ENCODE results near the gene CXCL12.

The CXCL12 gene

GRCh38 chr10:44385026-44385695, at the start of gene CXCL12:
TSS of gene CXCL12 (minus strand) at chr10:44385097. CDS start at chr10:44385005, 92 bp downstream.
- no peak for TF ChIP-seq ZNF274 (IDR thresholded peaks at IDR 0.05; ENCODE audit: low read depth, low read length)
- no peak within 1 kb of the TSS for H3K4me3 ChIP-seq (ENCODE audit: low read length)

DNA sequence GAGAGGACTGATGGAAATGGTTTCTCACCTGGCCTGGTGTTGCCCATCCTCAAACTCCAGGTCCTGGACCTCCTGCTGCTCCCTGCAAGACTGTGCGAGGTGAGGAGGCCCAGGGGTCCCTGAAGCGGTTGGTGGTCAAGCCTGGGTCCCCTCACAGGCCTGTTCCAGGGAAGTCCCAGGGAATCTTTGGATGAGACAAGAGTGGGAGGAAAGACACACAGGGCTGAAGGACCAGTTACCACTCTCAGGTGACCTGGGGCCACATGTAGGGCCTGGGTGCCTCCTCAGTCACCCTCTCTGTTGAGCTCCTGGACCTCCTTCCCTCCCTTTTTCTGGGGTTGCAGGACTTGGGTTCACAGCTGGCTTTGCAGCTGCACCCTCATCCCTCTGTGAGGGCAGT, 42.6 kb upstream of the CXCL12 start:
- no peak overlapping the region for H3K4me3 ChIP-seq (ENCODE audit: low read length)
- TF ChIP-seq ZNF274 (IDR thresholded peaks at IDR 0.05; ENCODE audit: low read depth, low read length) = no peak

DNA sequence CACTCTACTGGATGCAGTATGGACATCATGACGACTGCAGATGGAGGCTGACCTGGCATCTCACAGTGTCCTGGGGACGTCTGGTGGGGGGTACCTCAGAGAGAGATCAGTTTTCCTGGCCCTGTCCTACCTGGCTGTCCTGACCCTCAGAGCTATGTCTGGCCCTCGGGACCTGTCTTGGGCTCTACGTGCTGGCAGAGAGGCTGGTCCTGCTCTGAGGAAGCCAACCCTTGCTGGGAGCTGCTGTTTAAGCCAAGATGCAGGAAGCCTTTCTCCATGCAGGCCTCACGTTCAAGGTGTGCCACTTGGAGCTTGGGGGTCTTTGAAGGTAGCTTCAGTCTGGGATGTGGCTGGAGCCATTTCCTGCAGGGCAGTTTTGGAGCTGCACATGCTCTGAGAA, 42.1 kb upstream of the CXCL12 start:
- no peak overlapping the region for H3K4me3 ChIP-seq (ENCODE audit: low read length)
- no peak for TF ChIP-seq ZNF274 (IDR thresholded peaks at IDR 0.05; ENCODE audit: low read depth, low read length)

DNA sequence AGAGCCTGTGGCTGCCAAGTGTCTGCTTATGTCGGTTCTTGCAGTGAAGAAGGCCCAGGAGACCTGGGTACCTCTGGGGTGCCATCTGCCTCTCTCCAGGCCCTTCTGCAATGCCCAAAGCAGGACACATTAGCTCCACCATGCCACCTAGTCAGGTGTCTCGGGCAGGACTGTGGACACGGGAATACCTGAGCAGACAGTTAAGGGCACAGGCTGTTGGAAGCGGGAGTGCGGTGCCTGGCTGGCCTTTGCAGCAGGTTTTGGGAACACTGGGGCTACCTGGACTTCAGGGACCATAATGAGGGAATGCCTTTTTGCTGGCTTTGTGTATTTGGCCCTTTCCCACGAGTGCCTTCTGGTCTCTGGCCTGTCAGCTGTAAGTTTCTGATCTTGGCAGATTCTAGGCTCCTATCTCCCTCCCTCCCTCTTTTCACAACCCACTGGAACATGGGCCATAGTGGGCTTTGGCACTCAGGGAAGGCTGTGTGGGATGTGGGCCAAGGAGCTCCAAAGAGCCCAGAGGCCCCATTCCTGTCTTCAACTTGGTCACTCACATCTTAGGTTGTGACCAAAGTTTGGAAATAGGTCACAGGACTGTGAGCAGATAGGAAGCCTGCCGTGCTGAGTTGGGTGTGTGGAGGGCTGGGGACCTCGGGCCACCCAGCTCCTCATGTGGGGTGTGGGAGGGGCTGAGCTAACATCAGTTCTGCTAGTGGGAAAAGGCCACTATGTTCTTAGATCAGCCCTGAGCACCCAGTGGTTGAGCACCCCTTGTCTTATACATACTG, 41.5 kb upstream of the CXCL12 start:
- no peak for TF ChIP-seq ZNF274 (IDR thresholded peaks at IDR 0.05; ENCODE audit: low read depth, low read length)

GRCh38 chr10:44425466-44425865, 40.6 kb upstream of the CXCL12 start:
- TF ChIP-seq ZNF274 (IDR thresholded peaks at IDR 0.05; ENCODE audit: low read depth, low read length) = no peak
- H3K4me3 ChIP-seq (ENCODE audit: low read length) = no peak overlapping the region

More for the DNA sequence above, 41.5 kb upstream of the CXCL12 start:
- H3K4me3 ChIP-seq (ENCODE audit: low read length) = no peak overlapping the region

GRCh38 chr10:44424957-44425356, 40.1 kb upstream of the CXCL12 start:
- TF ChIP-seq ZNF274 (IDR thresholded peaks at IDR 0.05; ENCODE audit: low read depth, low read length) = no peak
- no peak overlapping the region for H3K4me3 ChIP-seq (ENCODE audit: low read length)

DNA sequence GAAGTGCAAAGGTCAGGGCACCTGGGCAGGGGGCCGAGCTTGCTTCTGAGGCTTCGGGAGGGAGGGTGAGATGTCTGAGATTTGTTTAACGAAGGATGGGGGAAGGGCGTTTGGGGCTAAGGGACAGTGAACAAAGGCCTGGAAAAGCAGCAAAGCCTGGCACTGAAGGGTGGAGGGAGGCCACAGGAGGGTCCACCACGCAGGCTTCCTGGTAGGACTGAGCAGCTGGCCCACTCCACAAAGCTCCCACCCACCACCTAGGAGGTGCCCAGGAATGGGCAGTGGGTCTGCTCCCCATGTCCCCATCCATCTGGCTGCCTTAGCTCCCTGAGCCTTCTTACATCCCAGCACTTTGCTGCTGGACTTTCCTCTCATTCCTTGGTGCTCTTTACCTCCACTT, 39.4 kb upstream of the CXCL12 start:
- no peak for TF ChIP-seq ZNF274 (IDR thresholded peaks at IDR 0.05; ENCODE audit: low read depth, low read length)

DNA sequence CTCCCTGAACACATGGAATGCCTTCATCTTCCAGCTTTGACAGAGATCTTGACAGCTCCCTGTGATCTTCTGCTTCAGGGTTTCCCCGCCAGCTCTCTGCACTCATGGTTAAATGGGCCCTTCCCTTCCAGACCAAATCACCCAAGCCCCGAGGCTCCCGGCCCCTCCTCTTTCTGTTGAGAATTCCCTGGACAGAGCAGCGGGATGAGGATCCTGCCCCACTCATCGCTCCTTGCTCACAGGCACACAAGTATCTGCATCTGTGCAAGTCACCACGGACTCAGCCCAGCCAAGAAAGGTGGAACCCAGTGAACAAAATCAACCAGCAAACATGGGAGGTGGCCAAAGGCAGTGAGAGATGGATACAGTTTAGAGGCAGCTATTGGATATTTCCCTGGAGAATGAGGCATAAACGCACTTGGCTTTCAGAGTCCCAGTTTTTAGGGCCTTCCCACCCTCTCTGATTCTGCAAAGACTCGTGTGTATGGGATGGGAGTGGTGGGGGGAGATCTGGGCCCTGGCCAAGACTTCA, 37.7 kb upstream of the CXCL12 start:
- no peak overlapping the region for H3K4me3 ChIP-seq (ENCODE audit: low read length)
- TF ChIP-seq ZNF274 (IDR thresholded peaks at IDR 0.05; ENCODE audit: low read depth, low read length) = no peak

More for the DNA sequence above, 39.4 kb upstream of the CXCL12 start:
- no peak overlapping the region for H3K4me3 ChIP-seq (ENCODE audit: low read length)

- no peak for TF ChIP-seq ZNF274 (IDR thresholded peaks at IDR 0.05; ENCODE audit: low read depth, low read length)
- no peak overlapping the region for H3K4me3 ChIP-seq (ENCODE audit: low read length)
These were observed 37.3 kb upstream of the CXCL12 start for GRCh38 chr10:44422153-44422552.

- H3K4me3 ChIP-seq (ENCODE audit: low read length) = no peak overlapping the region
- no peak for TF ChIP-seq ZNF274 (IDR thresholded peaks at IDR 0.05; ENCODE audit: low read depth, low read length)
These were observed 35.1 kb upstream of the CXCL12 start for GRCh38 chr10:44419790-44420549.

DNA sequence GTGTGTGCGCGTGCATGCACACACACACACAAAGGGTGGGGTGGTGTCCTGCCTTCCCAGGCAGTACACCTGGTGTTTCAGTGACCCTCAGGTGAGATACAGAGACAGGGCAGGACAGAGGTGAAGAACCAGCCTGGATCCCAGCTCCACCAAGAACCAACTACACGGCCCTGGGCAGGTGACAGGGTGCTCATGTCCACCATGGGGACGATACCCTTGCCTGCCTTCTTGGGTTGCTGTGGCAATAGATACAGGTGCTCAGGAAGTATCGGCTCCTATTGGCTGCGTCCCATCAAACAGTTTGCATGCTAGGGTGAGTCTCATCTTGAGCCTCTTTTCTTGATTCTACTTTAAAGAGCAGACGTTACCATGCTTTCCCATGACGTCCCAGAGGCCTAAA, 33.7 kb upstream of the CXCL12 start:
- TF ChIP-seq ZNF274 (IDR thresholded peaks at IDR 0.05; ENCODE audit: low read depth, low read length) = no peak
- no peak overlapping the region for H3K4me3 ChIP-seq (ENCODE audit: low read length)

DNA sequence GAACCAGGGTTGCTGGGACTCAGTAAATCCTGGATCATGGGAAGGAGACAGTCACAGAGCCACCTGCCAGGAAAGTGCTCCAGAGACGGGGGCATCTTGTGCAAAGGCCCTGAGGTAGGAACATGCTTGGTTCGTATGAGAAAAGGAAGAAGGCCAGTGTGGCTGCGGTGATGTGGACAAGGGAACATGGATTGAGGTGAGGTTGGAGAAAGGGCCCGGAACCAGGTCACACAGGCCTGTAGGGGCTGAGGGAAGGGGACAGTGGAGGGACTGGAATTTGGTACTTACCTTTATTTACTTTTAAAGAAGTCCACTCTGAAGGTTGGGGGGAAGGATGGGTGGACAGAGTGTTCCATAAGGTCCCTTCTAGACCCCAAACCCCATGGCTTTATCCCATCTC, 32.9 kb upstream of the CXCL12 start:
- no peak for TF ChIP-seq ZNF274 (IDR thresholded peaks at IDR 0.05; ENCODE audit: low read depth, low read length)
- no peak overlapping the region for H3K4me3 ChIP-seq (ENCODE audit: low read length)

DNA sequence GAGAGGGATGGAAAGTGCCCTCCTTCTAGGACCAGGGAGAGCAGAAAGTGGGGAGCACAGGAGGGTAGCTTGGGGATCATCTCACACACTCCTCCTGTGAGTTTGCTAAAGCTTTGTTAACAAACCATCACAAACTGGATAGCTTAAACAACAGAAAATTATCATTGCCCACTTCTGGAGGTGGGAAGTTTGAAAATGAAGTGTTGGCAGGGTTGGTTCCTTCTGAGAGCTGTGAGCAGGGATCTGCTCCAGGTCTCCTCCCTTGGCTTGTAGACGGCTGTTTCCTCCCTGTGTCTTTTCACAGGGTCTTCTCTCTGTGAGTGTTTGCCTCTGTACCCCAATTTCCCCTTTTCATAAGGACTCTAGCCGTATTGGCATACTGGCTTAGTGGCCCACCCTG, 32.0 kb upstream of the CXCL12 start:
- TF ChIP-seq ZNF274 (IDR thresholded peaks at IDR 0.05; ENCODE audit: low read depth, low read length) = no peak

GRCh38 chr10:44416021-44416771, 31.3 kb upstream of the CXCL12 start:
- H3K4me3 ChIP-seq (ENCODE audit: low read length) = no peak overlapping the region
- no peak for TF ChIP-seq ZNF274 (IDR thresholded peaks at IDR 0.05; ENCODE audit: low read depth, low read length)

More for the DNA sequence above, 32.0 kb upstream of the CXCL12 start:
- H3K4me3 ChIP-seq (ENCODE audit: low read length) = no peak overlapping the region

Data from GM08714 (cell line).